ENCODE results near the gene NAV3. TPM values are rescaled to one million over a fixed set of nuclear protein-coding genes. Genes with fewer than 3 reads are reported as not detected.

The NAV3 gene
- total RNA-seq, 1 experiment from 2014 or later: 2.5 TPM

- in situ Hi-C loops (cut with HindIII; ENCODE audit: low pct_unique_long_range_greater_than_20kb, low sequenced_read_pairs): no loop called here
- ATAC-seq (no peak), DNase-seq (ENCODE audit: low read depth, low spot score) (no peak)
- Histone ChIP-seq H3K4me1 (ENCODE audit: control insufficient read depth, insufficient read depth, low read length) (no peaks in the 10 kb centered on the region), H3K27me3 (ENCODE audit: control insufficient read depth, insufficient read depth, low read length) (no peaks in the 10 kb centered on the region), H3K4me3 (ENCODE audit: low read depth in 2 of 2, low read length in 2 of 2) (no peak overlapping the region), H3K36me3 (ENCODE audit: control insufficient read depth, insufficient read depth, low read length) (no peaks in the 10 kb centered on the region), H3K9me3 (ENCODE audit: control insufficient read depth, insufficient read depth, low read depth, low read length) (no peaks in the 10 kb centered on the region), H3K27ac (ENCODE audit: low read length) (no peak overlapping the region)
- ChIA-PET CTCF (no interaction called here), POLR2A (no interaction called here)
- no TSS peak for BruUV-seq (replicated peaks)
- intact Hi-C loops (cut with micrococcal nuclease; ENCODE audit: unreplicated experiment): no loop called here
- no peak for TF ChIP-seq SIN3A (IDR thresholded peaks at IDR 0.05; ENCODE audit: borderline replicate concordance, insufficient read depth, low read depth, low read length)
- peak; percentile 13; the same call in 1 of the 2 replicates for TF ChIP-seq CTCF (IDR thresholded peaks at IDR 0.05)
Observed at GRCh38 chr12:78086553-78087362, 256.1 kb downstream of the NAV3 start.

GRCh38 chr12:78087363-78087675, 256.6 kb downstream of the NAV3 start:
- ChIA-PET CTCF (no interaction called here), POLR2A (no interaction called here)
- Histone ChIP-seq H3K27me3 (ENCODE audit: control insufficient read depth, insufficient read depth, low read length) (no peaks in the 10 kb centered on the region), H3K36me3 (ENCODE audit: control insufficient read depth, insufficient read depth, low read length) (no peaks in the 10 kb centered on the region), H3K4me3 (ENCODE audit: low read depth in 2 of 2, low read length in 2 of 2) (no peak overlapping the region), H3K9me3 (ENCODE audit: control insufficient read depth, insufficient read depth, low read depth, low read length) (no peaks in the 10 kb centered on the region), H3K27ac (ENCODE audit: low read length) (no peak overlapping the region), H3K4me1 (ENCODE audit: control insufficient read depth, insufficient read depth, low read length) (no peaks in the 10 kb centered on the region)
- no peak for ATAC-seq
- intact Hi-C loops (cut with micrococcal nuclease; ENCODE audit: unreplicated experiment) (no loop called here), in situ Hi-C loops (cut with HindIII; ENCODE audit: low pct_unique_long_range_greater_than_20kb, low sequenced_read_pairs) (no loop called here)
- DNase-seq (ENCODE audit: low read depth, low spot score): no peak
- TF ChIP-seq CTCF (IDR thresholded peaks at IDR 0.05): no peak
- no peak for TF ChIP-seq POLR2AphosphoS5 (IDR thresholded peaks at IDR 0.05; ENCODE audit: low read depth, low read length)
- TF ChIP-seq SIN3A (IDR thresholded peaks at IDR 0.05; ENCODE audit: borderline replicate concordance, insufficient read depth, low read depth, low read length): no peak
- no peak for TF ChIP-seq TCF7L2 (IDR thresholded peaks at IDR 0.05; ENCODE audit: low read depth, low read length)
- TF ChIP-seq REST (IDR thresholded peaks at IDR 0.05; ENCODE audit: insufficient read depth in 1 of 2, low read depth in 2 of 2, low read length in 1 of 2): no peak
- BruUV-seq (replicated peaks): no TSS peak
